GM06990 (cell line): Measurements from ENCODE around the gene DNAJC5G.

Source experiments
- DNase-seq: peaks from one replicate; pipeline ENCODE4 v3.0.0-alpha.2; 2011; ENCODE audit not compliant: insufficient read length; ENCODE audit errors: extremely low read depth
- H3K27me3 ChIP-seq: replicated peaks from 2 replicates; pipeline ENCODE4 v1.6.0; 2011; ENCODE audit warnings: low read length; ENCODE audit not compliant: control insufficient read depth, insufficient read depth
- H3K36me3 ChIP-seq: 2 replicates; pipeline ENCODE4 v1.5.1; 2011; ENCODE audit warnings: low read length; ENCODE audit not compliant: control insufficient read depth, insufficient read depth
- H3K4me3 ChIP-seq: replicated peaks from 2 replicates; pipeline ENCODE4 v1.5.1; 2011; ENCODE audit warnings: low read depth, mild to moderate bottlenecking, control low read depth, low read length
- TF ChIP-seq, protein P1 (sequence below): IDR thresholded peaks from 2 replicates; pipeline ENCODE4 v1.5.1; 2011; ENCODE audit warnings: low read length, control low read depth, mild to moderate bottlenecking, inconsistent platforms; ENCODE audit not compliant: insufficient read depth, poor library complexity, severe bottlenecking

DNAJC5G gene

DNA sequence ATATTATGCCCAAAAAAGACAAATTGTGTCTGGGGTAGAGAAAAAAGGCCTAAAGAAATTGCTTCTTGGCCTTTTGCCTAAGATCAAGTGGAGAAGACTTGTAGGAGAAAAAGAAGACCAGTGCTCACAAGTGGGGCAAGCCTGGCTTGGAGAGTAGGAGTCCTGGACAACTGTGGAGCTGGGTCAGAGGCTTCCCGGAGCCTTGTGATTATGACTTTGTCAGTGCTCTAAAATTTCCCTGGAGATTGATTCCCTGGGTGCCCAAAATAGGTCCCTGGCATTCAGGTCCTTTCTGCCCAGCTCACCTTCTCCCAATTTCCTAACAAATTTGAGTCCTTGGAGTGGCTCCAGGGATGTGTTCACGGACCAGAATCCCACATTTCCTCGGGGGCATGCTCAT lies 6.2 kb downstream of the DNAJC5G start:
- TF ChIP-seq, protein P1, sequence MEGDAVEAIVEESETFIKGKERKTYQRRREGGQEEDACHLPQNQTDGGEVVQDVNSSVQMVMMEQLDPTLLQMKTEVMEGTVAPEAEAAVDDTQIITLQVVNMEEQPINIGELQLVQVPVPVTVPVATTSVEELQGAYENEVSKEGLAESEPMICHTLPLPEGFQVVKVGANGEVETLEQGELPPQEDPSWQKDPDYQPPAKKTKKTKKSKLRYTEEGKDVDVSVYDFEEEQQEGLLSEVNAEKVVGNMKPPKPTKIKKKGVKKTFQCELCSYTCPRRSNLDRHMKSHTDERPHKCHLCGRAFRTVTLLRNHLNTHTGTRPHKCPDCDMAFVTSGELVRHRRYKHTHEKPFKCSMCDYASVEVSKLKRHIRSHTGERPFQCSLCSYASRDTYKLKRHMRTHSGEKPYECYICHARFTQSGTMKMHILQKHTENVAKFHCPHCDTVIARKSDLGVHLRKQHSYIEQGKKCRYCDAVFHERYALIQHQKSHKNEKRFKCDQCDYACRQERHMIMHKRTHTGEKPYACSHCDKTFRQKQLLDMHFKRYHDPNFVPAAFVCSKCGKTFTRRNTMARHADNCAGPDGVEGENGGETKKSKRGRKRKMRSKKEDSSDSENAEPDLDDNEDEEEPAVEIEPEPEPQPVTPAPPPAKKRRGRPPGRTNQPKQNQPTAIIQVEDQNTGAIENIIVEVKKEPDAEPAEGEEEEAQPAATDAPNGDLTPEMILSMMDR, result no peak
- no peaks in the 10 kb centered on the region for H3K36me3 ChIP-seq
- H3K27me3 ChIP-seq, result peaks cover 3% of the 10 kb centered on the region
- H3K4me3 ChIP-seq, result no peak overlapping the region
- no peak for DNase-seq

DNA sequence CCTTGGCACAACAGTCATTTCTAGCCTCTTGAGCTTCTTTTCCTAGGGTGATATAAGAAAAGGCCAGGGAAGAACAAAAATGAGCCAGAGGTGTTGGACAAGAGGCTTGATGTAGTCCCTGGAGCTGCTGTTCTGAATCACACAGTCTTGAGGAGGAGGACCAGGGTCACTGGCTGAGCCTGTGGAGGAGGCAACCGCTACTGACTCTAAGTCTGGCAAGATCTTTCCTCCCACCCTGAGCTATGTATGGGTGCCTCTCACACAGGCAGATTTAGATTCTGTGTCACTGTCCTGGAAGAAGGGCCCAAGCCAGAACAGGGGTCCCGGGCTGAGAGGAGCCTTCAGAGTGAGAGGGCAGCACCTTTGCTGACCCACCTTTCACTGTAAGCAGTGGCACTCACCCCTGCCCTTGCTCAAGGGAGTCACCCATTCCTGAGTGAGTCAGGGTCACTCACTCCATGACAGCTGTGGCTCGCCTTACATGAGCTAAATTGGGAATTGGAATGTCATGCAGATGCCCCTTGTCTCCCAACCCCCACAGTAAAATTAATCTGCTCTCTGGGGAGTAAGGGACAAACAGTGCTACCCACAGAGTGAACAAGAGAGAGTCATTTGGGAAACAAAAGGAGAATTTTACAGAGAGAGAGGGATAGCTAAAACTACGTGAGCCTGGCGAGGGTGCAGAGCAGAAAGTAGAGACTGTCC lies 6.8 kb downstream of the DNAJC5G start, which contains the start of gene TRIM54:
Gene TRIM54, plus strand, starts transcription at position 575 of the 705 bp plus-strand sequence. CDS start 303 bp downstream, outside the sequence.
- no peak for DNase-seq
- TF ChIP-seq, protein P1, result no peak
- Histone ChIP-seq H3K4me3 (no peak within 1 kb of the TSS), H3K27me3 (peaks cover 3% of the 10 kb centered on the region), H3K36me3 (no peaks in the 10 kb centered on the region)

DNA sequence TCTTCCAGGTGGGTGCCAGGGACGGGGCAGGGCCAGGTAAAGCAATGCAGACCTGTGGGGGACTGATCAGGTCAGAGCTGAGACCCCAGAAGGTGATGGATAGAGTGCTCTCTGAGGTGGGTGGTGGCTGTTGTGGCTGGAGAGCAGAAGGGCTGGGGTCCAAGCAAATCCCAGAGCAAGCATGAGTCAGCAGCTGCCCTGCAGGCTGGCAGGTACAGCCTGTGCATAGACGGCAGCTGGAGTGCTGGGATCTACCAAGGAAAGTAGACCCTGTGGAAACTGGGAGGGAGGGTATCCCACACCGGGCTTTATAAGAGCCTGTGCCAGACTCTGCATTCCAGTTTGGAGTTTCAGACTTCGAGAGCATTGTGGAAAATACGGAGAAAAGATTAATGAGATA lies 7.7 kb downstream of the DNAJC5G start:
- peaks cover 3% of the 10 kb centered on the region for H3K27me3 ChIP-seq
- H3K4me3 ChIP-seq, result no peak overlapping the region
- DNase-seq, result no peak
- TF ChIP-seq, protein P1, result no peak
- no peaks in the 10 kb centered on the region for H3K36me3 ChIP-seq

DNA sequence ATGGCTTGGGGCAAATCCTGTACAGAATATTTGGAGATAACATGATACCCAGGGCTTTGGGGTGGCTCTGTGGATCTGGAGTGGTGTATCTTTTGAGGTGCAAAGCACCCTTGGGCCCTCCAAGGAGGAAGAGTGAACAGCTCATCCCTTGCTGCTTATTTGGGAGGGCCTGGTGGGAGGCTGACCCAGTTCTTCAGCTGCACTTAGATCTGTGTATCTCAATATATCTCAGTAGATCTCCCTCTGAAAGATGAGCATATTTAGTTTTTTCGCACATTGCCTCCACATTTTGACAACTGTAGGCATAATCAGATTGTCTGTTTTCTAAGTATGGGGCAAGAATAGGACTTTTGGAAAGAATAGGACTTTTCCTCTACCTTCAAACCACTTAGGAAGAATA lies 9.8 kb downstream of the DNAJC5G start:
- H3K27me3 ChIP-seq, result peaks cover 3% of the 10 kb centered on the region
- no peak for DNase-seq
- no peak overlapping the region for H3K4me3 ChIP-seq
- TF ChIP-seq, protein P1, result no peak
- no peaks in the 10 kb centered on the region for H3K36me3 ChIP-seq

DNA sequence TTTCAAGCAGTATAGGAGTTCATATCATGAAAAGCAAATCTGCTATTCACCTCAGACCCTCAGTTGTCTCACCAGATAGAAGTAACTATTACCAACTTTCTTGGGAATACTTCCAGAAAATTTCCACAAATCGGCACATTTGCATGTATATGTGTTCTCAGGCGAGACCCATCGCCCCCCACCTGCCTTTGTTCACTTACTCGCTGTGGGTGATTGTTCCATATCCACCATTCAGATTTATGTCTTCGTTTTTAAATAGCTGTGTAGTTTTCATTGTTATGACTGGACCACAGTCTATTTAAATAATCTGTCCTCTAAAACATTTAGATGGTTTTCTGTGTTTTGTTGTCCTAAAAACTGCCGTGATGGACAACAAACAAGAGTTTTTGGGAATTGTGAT lies 10.2 kb downstream of the DNAJC5G start:
- peaks cover 3% of the 10 kb centered on the region for H3K27me3 ChIP-seq
- TF ChIP-seq, protein P1, result no peak
- DNase-seq, result no peak
- no peak overlapping the region for H3K4me3 ChIP-seq
- no peaks in the 10 kb centered on the region for H3K36me3 ChIP-seq
